Peyer's patch (tissue), 4 donors: ENCODE measurements around the gene FGF9. TPM values are rescaled to one million over a fixed set of nuclear protein-coding genes. Genes with fewer than 3 reads are reported as not detected.
A peak's percentile ranks its signal among the peaks of the same experiment; 100 is the strongest.

ENCODE experiments used
- DNase-seq, 3 donors: peaks; one replicate each; pipeline ENCODE4 v3.0.0-alpha.2; 2017 to 2019
- H3K27ac ChIP-seq, 4 donors: fragments of 200-600 bp; sonication (generic); one replicate each; pipeline ENCODE4 v1.5.1; 2016 to 2019
- H3K27me3 ChIP-seq, 2 donors: fragments of 200-600 bp; sonication (generic); one replicate each; pipeline ENCODE4 v1.5.1; 2019
- H3K36me3 ChIP-seq, 3 donors: fragments of 200-600 bp; sonication (generic); one replicate each; pipeline ENCODE4 v1.5.1; 2016 to 2019
- H3K4me1 ChIP-seq, 4 donors: fragments of 200-600 bp; sonication (generic); one replicate each; pipeline ENCODE4 v1.5.1; 2016 to 2019
- H3K4me3 ChIP-seq, 4 donors: fragments of 200-600 bp; sonication (generic); 1 replicate in 3 of 4; 2 replicates in 1 of 4; pipeline ENCODE4 v1.5.1; 2016 to 2019; ENCODE audit warnings: mild to moderate bottlenecking in 1 of 4
- H3K9me3 ChIP-seq, 4 donors: fragments of 200-600 bp; sonication (generic); one replicate each; pipeline ENCODE4 v1.5.1; 2016 to 2019; ENCODE audit warnings: mild to moderate bottlenecking in 1 of 4
- CTCF ChIP-seq, 6 experiments: fragments of 450-650 bp in 4 of 6; fragments of 200-600 bp in 2 of 6; sonication (generic) in 1 of 6; IDR thresholded peaks; one replicate each; pipeline ENCODE4 v1.5.1; 2017 to 2019; ENCODE audit warnings: antibody characterized with exemption in 6 of 6, mild to moderate bottlenecking in 3 of 6, moderate library complexity in 1 of 6
- POLR2A ChIP-seq, 2 donors: fragments of 450-650 bp; IDR thresholded peaks; one replicate each; pipeline ENCODE4 v1.5.1; 2017; ENCODE audit warnings: antibody characterized with exemption in 2 of 2, mild to moderate bottlenecking in 2 of 2, moderate library complexity in 2 of 2
- total RNA-seq, 4 donors: library from RNA; depleted of rRNA; stranded (reverse); fragments of >200 nt; gene quantifications; one replicate each; pipeline ENCODE4 v1.1.0, GENCODE V29; 2016

The FGF9 gene
- total RNA-seq, 4 donors from 2014 or later: 1.8 to 3.8 (median 2.3) TPM; not detected in 1

- Histone ChIP-seq H3K4me3 (peak overlapping the region; percentile 50 to 86 (median 70)), H3K4me1 (peaks cover 0 to 35% (median 16%) of the 10 kb centered on the region in 4 donors)
Observed at GRCh38 chr13:21675095-21675991, 4.5 kb downstream of the FGF9 start.

DNA sequence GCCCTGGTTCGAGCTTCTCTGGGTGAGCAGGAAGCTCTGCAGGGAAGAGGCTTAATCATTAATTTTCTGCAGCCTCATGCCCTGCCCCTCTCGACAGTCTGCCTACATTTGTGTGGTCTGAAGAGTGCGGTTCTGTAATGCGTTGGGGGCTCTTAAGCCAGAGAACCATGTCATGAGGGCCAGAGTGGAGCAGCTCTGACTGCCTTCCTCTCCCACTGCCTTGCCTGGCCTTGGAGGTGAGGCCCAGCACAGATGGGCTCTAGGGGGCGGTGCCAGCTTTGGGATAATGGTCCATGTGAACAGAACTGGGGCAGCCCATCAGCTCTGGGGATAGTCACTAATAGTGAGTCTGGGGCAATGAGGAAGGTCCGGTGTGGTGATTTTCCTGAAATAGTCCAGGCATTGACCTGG is 5.7 kb downstream of the FGF9 start:
- Histone ChIP-seq H3K27me3 (no peaks in the 10 kb centered on the region), H3K9me3 (no peaks in the 10 kb centered on the region), H3K4me1 (peaks cover 0 to 31% (median 16%) of the 10 kb centered on the region in 4 donors), H3K4me3 (no peak overlapping the region), H3K27ac (peak overlapping the region in 1 of 4 donors; percentile 23), H3K36me3 (no peaks in the 10 kb centered on the region)
- peak in 2 of 3 donors; percentile 58 to 63 for DNase-seq
- TF ChIP-seq CTCF (IDR thresholded peaks at IDR 0.05) (peak in 1 of 6 experiments; percentile 19), POLR2A (IDR thresholded peaks at IDR 0.05) (no peak)

More at GRCh38 chr13:21675095-21675991, 4.5 kb downstream of the FGF9 start:
- Histone ChIP-seq H3K27ac (peak overlapping the region in 2 of 4 donors; percentile 66 to 77), H3K9me3 (no peaks in the 10 kb centered on the region), H3K36me3 (no peaks in the 10 kb centered on the region), H3K27me3 (no peaks in the 10 kb centered on the region)
- no peak for TF ChIP-seq CTCF (IDR thresholded peaks at IDR 0.05)
- DNase-seq: peak in 2 of 3 donors; percentile 63 to 73

DNA sequence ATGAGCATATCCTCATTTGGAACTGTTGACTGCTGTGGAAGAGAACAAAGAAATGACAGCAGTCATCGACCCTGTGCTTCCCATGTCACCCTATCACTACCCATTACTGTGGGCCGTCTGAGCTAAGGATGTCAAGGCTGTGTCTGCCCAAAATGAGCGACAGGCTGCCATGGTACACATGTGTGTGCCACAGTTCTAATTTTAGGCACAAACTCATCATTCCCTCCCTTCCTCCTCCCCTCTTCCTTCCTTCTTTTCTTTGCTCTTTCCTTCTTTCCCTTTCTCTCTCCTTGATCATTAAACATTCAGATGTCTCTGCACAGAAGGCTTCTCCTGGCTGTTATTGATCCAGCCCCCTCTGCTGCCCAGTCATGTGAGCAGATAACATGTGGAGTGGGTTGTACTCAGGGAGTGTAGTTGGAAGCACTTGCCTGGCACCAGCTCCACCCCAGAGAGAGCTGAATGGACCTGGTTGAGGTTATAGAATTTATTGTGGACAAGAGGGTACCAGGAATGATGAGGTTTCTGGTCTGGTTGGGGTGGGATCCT is 6.3 kb downstream of the FGF9 start:
- peaks cover 0 to 25% (median 16%) of the 10 kb centered on the region in 4 donors for H3K4me1 ChIP-seq
- H3K4me3 ChIP-seq: no peak overlapping the region
- H3K27ac ChIP-seq: no peak overlapping the region
- no peaks in the 10 kb centered on the region for H3K9me3 ChIP-seq
- no peak for TF ChIP-seq POLR2A (IDR thresholded peaks at IDR 0.05)
- no peak for TF ChIP-seq CTCF (IDR thresholded peaks at IDR 0.05)
- H3K36me3 ChIP-seq: no peaks in the 10 kb centered on the region
- no peaks in the 10 kb centered on the region for H3K27me3 ChIP-seq
- no peak for DNase-seq

GRCh38 chr13:21683034-21683733 is 12.3 kb downstream of the FGF9 start:
- H3K4me3 ChIP-seq: no peak overlapping the region
- no peak overlapping the region for H3K27ac ChIP-seq
- H3K36me3 ChIP-seq: no peaks in the 10 kb centered on the region
- no peaks in the 10 kb centered on the region for H3K9me3 ChIP-seq
- no peaks in the 10 kb centered on the region for H3K27me3 ChIP-seq
- TF ChIP-seq CTCF (IDR thresholded peaks at IDR 0.05) (no peak), POLR2A (IDR thresholded peaks at IDR 0.05) (no peak)
- no peaks in the 10 kb centered on the region for H3K4me1 ChIP-seq
- no peak for DNase-seq

DNA sequence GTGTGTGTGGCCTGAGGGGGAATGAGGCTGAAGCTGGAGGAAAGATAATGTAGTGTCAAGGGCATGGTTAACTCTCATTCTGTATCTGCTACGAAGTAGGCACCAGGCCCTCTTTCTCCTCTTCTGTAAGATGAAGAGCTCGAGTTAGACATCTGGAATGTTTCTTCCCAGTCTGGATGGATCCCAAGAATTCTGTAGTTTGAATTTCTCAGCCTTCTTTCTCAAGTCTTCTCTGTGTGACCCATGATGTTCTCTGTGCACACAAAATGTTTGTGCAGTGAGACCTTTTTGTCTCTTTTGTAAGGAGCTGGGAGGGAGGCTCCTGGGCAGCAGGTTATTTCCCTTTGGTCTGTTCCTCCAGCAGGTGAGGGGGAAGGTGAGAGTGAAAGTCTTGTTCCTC is 13.7 kb downstream of the FGF9 start:
- no peaks in the 10 kb centered on the region for H3K9me3 ChIP-seq
- no peaks in the 10 kb centered on the region for H3K4me1 ChIP-seq
- H3K36me3 ChIP-seq: no peaks in the 10 kb centered on the region
- no peaks in the 10 kb centered on the region for H3K27me3 ChIP-seq
- TF ChIP-seq CTCF (IDR thresholded peaks at IDR 0.05) (no peak), POLR2A (IDR thresholded peaks at IDR 0.05) (no peak)
- no peak overlapping the region for H3K4me3 ChIP-seq
- no peak overlapping the region for H3K27ac ChIP-seq
- no peak for DNase-seq
